HepG2 (cell line): ENCODE data around the gene OGFOD3. TPM values are rescaled to one million over a fixed set of nuclear protein-coding genes. Genes with fewer than 3 reads are reported as not detected.
A peak's percentile ranks its signal among the peaks of the same experiment; 100 is the strongest.

ENCODE experiments used
- ELF3 ChIP-seq: IDR thresholded peaks from 2 replicates; pipeline ENCODE4 v1.6.1; 2016; ENCODE audit warnings: missing genetic modification reagents, missing compliant biosample characterization
- GRHL1 ChIP-seq: sonication (generic); formaldehyde crosslinking; conservative IDR thresholded peaks from 2 replicates; pipeline ENCODE4 v1.8.0; 2022; ENCODE audit warnings: missing genetic modification reagents
- HINFP ChIP-seq: sonication (generic); formaldehyde crosslinking; IDR thresholded peaks from 2 replicates; pipeline ENCODE4 v1.4.0; 2020; ENCODE audit warnings: low read depth, mild to moderate bottlenecking, missing genetic modification reagents
- HIVEP1 ChIP-seq: sonication (generic); formaldehyde crosslinking; IDR thresholded peaks from 2 replicates; pipeline ENCODE4 v1.4.0; 2020; ENCODE audit warnings: mild to moderate bottlenecking, missing genetic modification reagents
- LCORL ChIP-seq, 2 experiments: fragments of 450-650 bp in 1 of 2; sonication (generic) in 1 of 2; formaldehyde crosslinking in 1 of 2; IDR thresholded peaks; 2 replicates each; pipeline versions ENCODE4 v1.5.0 to v1.6.1; 2017 to 2020; ENCODE audit warnings: antibody characterized with exemption in 1 of 2, missing genetic modification reagents in 1 of 2
- MBNL3 ChIP-seq: fragments of 250-450 bp; sonication (Bioruptor Pico); conservative IDR thresholded peaks from 2 replicates; pipeline ENCODE4 v1.8.0; 2022; ENCODE audit warnings: mild to moderate bottlenecking, inconsistent platforms
- MIER2 ChIP-seq: IDR thresholded peaks from 2 replicates; pipeline ENCODE4 v1.6.1; 2016; ENCODE audit warnings: missing biosample characterization, missing genetic modification reagents
- MXD3 ChIP-seq: IDR thresholded peaks from 2 replicates; pipeline ENCODE4 v1.6.1; 2016; ENCODE audit warnings: mild to moderate bottlenecking, missing biosample characterization, missing genetic modification reagents
- NONO ChIP-seq, 2 experiments: fragments of 450-650 bp in 1 of 2; sonication (generic) in 1 of 2; formaldehyde crosslinking in 1 of 2; IDR thresholded peaks in 1 of 2; conservative IDR thresholded peaks in 1 of 2; 2 replicates each; pipeline versions ENCODE4 v1.6.1 to v1.8.0; 2017 to 2022; ENCODE audit warnings: mild to moderate bottlenecking in 1 of 2, missing genetic modification reagents in 1 of 2, moderate library complexity in 1 of 2
- PCBP1 ChIP-seq: fragments of 200-400 bp; formaldehyde crosslinking; IDR thresholded peaks from 2 replicates; pipeline ENCODE4 v1.6.1; 2017; ENCODE audit warnings: mild to moderate bottlenecking, low read depth, low read length, borderline replicate concordance
- RCOR2 ChIP-seq: IDR thresholded peaks from 2 replicates; pipeline ENCODE4 v1.6.1; 2016; ENCODE audit warnings: missing biosample characterization, missing genetic modification reagents
- YY1 ChIP-seq: IDR thresholded peaks from 2 replicates; pipeline ENCODE4 v1.6.1; 2011; ENCODE audit warnings: low read length, low read depth, moderate library complexity, mild to moderate bottlenecking; ENCODE audit not compliant: insufficient read depth, insufficient replicate concordance
- ZNF503 ChIP-seq: sonication (generic); formaldehyde crosslinking; IDR thresholded peaks from 2 replicates; pipeline ENCODE4 v1.4.0; 2020; ENCODE audit warnings: missing genetic modification reagents
- ZNF567 ChIP-seq: sonication (generic); formaldehyde crosslinking; IDR thresholded peaks from 2 replicates; pipeline ENCODE4 v1.8.1; 2023; ENCODE audit warnings: mild to moderate bottlenecking, missing genetic modification reagents, borderline replicate concordance
- ZNF687 ChIP-seq: sonication (generic); formaldehyde crosslinking; IDR thresholded peaks from 2 replicates; pipeline ENCODE4 v1.5.1; 2020; ENCODE audit warnings: mild to moderate bottlenecking, missing genetic modification reagents, moderate library complexity
- ZNF7 ChIP-seq: IDR thresholded peaks from 2 replicates; pipeline ENCODE4 v1.6.1; 2016; ENCODE audit warnings: missing biosample characterization, missing genetic modification reagents
- ZNF83 ChIP-seq: sonication (generic); formaldehyde crosslinking; IDR thresholded peaks from 2 replicates; pipeline ENCODE4 v1.4.0; 2020; ENCODE audit warnings: missing genetic modification reagents, mild to moderate bottlenecking, borderline replicate concordance
- ZSCAN9 ChIP-seq: IDR thresholded peaks from 2 replicates; pipeline ENCODE4 v1.6.1; 2016; ENCODE audit warnings: borderline replicate concordance
- polyA plus RNA-seq, 8 experiments: library from polyadenylated mRNA; depleted of rRNA in 3 of 8; stranded (reverse) in 7 of 8; unstranded in 1 of 8; fragments of >200 nt; fragmentation: Illumina TruSeq in 4 of 8; extraction: Trizol in 4 of 8; gene quantifications; 2 replicates each; pipeline versions ENCODE4 v1.2.1 to v1.2.3, GENCODE V29; 2011 to 2016; ENCODE audit warnings: low read depth in 4 of 8, missing spikeins in 1 of 8, mixed read lengths in 1 of 8; ENCODE audit not compliant: insufficient read depth in 1 of 8
- total RNA-seq, 5 experiments: library from RNA; depleted of rRNA; stranded (reverse); fragments of >200 nt; fragmentation: Illumina TruSeq; extraction: Trizol; gene quantifications; 2 replicates each; pipeline ENCODE4 v1.2.3, GENCODE V29; 2016; ENCODE audit warnings: low read depth in 1 of 5

The OGFOD3 gene
- total and polyA plus RNA-seq, 2 of the 13 experiments (the other 11 are each of a cell fraction or from before 2014, with no cell fraction given), result 40.0 to 42.1 TPM

- TF ChIP-seq ZNF83 (CRISPR knock-in tag) (peak; percentile 86; the same call in 1 of the 2 replicates), NONO (IDR thresholded peaks at IDR 0.05) (no peak), NONO (CRISPR knock-in tag; conservative IDR thresholded peaks at IDR 0.05) (peak; percentile 76; the same call in 1 of the 2 replicates), ZNF7 (no peak), YY1 (peak; percentile 78), PCBP1 (0 out of 2 replicates have a peak, but pooled peaks have one; percentile 17), MBNL3 (CRISPR knock-in tag) (no peak), HINFP (CRISPR knock-in tag) (peak; percentile 73; the same call in 1 of the 2 replicates), LCORL (IDR thresholded peaks at IDR 0.05) (no peak), LCORL (CRISPR knock-in tag; IDR thresholded peaks at IDR 0.05) (peak; percentile 96), ZNF687 (CRISPR knock-in tag) (peak; percentile 95), GRHL1 (CRISPR knock-in tag) (no peak), ELF3 (CRISPR knock-in tag) (peak; percentile 63; the same call in 1 of the 2 replicates), ZNF503 (CRISPR knock-in tag) (no peak), MIER2 (CRISPR knock-in tag) (peak; percentile 92), MXD3 (CRISPR knock-in tag) (peak; percentile 72; the same call in 1 of the 2 replicates), ZNF567 (CRISPR knock-in tag) (0 out of 2 replicates have a peak, but pooled peaks have one; percentile 93), RCOR2 (CRISPR knock-in tag) (0 out of 2 replicates have a peak, but pooled peaks have one; percentile 61), HIVEP1 (peak; percentile 44), ZSCAN9 (CRISPR knock-in tag) (peak; percentile 82; the same call in 1 of the 2 replicates)
Observed at GRCh38 chr17:82351713-82352488, 66.5 kb downstream of the OGFOD3 start (continued).
